Transverse colon (tissue), 4 donors: ENCODE data around the gene PPM1B. TPM values are rescaled to one million over a fixed set of nuclear protein-coding genes. Genes with fewer than 3 reads are reported as not detected.

Experiments used
- DNase-seq: peaks from one replicate; pipeline ENCODE4 v3.0.0-alpha.2; 2019
- H3K27ac ChIP-seq, 4 donors: fragments of 200-600 bp; sonication (generic); 2 replicates each; pipeline ENCODE4 v1.5.1; 2016 to 2018; ENCODE audit warnings: inconsistent platforms in 4 of 4
- H3K27me3 ChIP-seq: fragments of 200-600 bp; sonication (generic); 2 replicates; pipeline ENCODE4 v1.5.1; 2017; ENCODE audit warnings: inconsistent platforms
- H3K36me3 ChIP-seq, 4 donors: fragments of 200-600 bp; sonication (generic); 2 replicates each; pipeline ENCODE4 v1.5.1; 2017 to 2019; ENCODE audit warnings: inconsistent platforms in 4 of 4
- H3K4me1 ChIP-seq, 4 donors: fragments of 200-600 bp; sonication (generic); 2 replicates each; pipeline ENCODE4 v1.5.1; 2017 to 2020; ENCODE audit warnings: inconsistent platforms in 4 of 4
- H3K4me3 ChIP-seq, 4 donors: fragments of 200-600 bp; sonication (generic); 1 replicate in 1 of 4; 2 replicates in 3 of 4; pipeline versions ENCODE4 v1.5.1 to v1.6.1; 2017 to 2019; ENCODE audit warnings: inconsistent platforms in 4 of 4
- H3K9me3 ChIP-seq, 2 donors: fragments of 200-600 bp; sonication (generic); 2 replicates each; pipeline ENCODE4 v1.5.1; 2017 to 2019; ENCODE audit warnings: inconsistent platforms in 2 of 2
- CTCF ChIP-seq, 5 experiments: fragments of 200-600 bp in 3 of 5; fragments of 450-650 bp in 2 of 5; sonication (generic) in 3 of 5; IDR thresholded peaks; 1 replicate in 2 of 5; 2 replicates in 3 of 5; pipeline ENCODE4 v1.5.1; 2016 to 2017; ENCODE audit warnings: antibody characterized with exemption in 5 of 5, inconsistent platforms in 3 of 5, mild to moderate bottlenecking in 2 of 5, moderate library complexity in 1 of 5
- EP300 ChIP-seq: sonication (generic); formaldehyde crosslinking; IDR thresholded peaks from one replicate; pipeline ENCODE4 v1.6.1; 2017; ENCODE audit warnings: antibody characterized with exemption, low read depth
- POLR2A ChIP-seq: fragments of 450-650 bp; IDR thresholded peaks from one replicate; pipeline ENCODE4 v1.6.1; 2016; ENCODE audit warnings: antibody characterized with exemption, mild to moderate bottlenecking, moderate library complexity
- POLR2AphosphoS5 ChIP-seq, 3 donors: sonication (generic); formaldehyde crosslinking; IDR thresholded peaks; one replicate each; pipeline ENCODE4 v1.6.1; 2016; ENCODE audit warnings: antibody characterized with exemption in 3 of 3
- WGBS, 2 donors: methylation state at CpG; one replicate each; pipeline ENCODE4 v1.1.5; 2018; ENCODE audit warnings: low coverage in 1 of 2; 5-methylcytosine and 5-hydroxymethylcytosine counted together
- in situ Hi-C, 4 donors: fragments of 200-750 bp; cut with MboI; loops; one replicate each; pipeline versions ENCODE4 v1.15.0 to v1.15.1; 2017; ENCODE audit warnings: low sequenced_read_pairs in 3 of 4, low pct_ligation_motif_present in 1 of 4, low pct_unique_long_range_greater_than_20kb in 1 of 4
- intact Hi-C: fragments of 100-400 bp; cut with DNase I; formaldehyde crosslinking; loops from one replicate; pipeline ENCODE4 v1.15.1; 2023; ENCODE audit warnings: low total_unique reads
- total RNA-seq, 4 donors: library from RNA; depleted of rRNA; stranded (reverse); fragments of >200 nt; gene quantifications; one replicate each; pipeline ENCODE4 v1.1.0, GENCODE V29; 2016

The PPM1B gene
- 100 to 1,000 TPM in 1 of 4 donors, 10 to 100 TPM in 3; 23.7 to 108 (median 67.0) TPM for total RNA-seq

GRCh38 chr2:44168681-44169154 lies at the start of gene PPM1B:
Gene PPM1B, plus strand, starts transcription at chr2:44168875. Its CDS starts 32,325 bp downstream, at chr2:44201200.
- WGBS, 2 donors, result 1% methylated on average over 46 of the region's 49 CpGs; no CpG with 5 or more reads in 1 of the 2 donors
- TF ChIP-seq EP300, result no peak
- TF ChIP-seq POLR2A, result peak; percentile 99
- no peak for TF ChIP-seq CTCF (IDR thresholded peaks at IDR 0.05)
- peak; percentile 98 to 99 (median 99) for TF ChIP-seq POLR2AphosphoS5 (IDR thresholded peaks at IDR 0.05)
- Histone ChIP-seq H3K4me3 (peak within 1 kb of the TSS; percentile 74 to 99 (median 90)), H3K9me3 (peaks cover 0 to 3% of the 10 kb centered on the region in 2 donors), H3K27ac (peak within 1 kb of the TSS; percentile 96 to 100 (median 98)), H3K27me3 (no peaks in the 10 kb centered on the region), H3K36me3 (no peaks in the 10 kb centered on the region), H3K4me1 (peaks cover 0 to 40% (median 28%) of the 10 kb centered on the region in 4 donors)
- DNase-seq, result peak; percentile 99
- in situ Hi-C loops (no loop called here), intact Hi-C loops (loop anchor here (10.0 kb wide), 1 partner anchor 1314 kb away; no protein-coding TSS in a partner anchor)

- DNase-seq, result no peak
- H3K36me3 ChIP-seq, result no peaks in the 10 kb centered on the region
- no peaks in the 10 kb centered on the region for H3K9me3 ChIP-seq
- H3K4me3 ChIP-seq, result no peak overlapping the region
- in situ Hi-C loops (no loop called here), intact Hi-C loops (no loop called here)
- TF ChIP-seq CTCF (IDR thresholded peaks at IDR 0.05) (no peak), EP300 (no peak), POLR2A (no peak), POLR2AphosphoS5 (IDR thresholded peaks at IDR 0.05) (no peak)
- no peaks in the 10 kb centered on the region for H3K4me1 ChIP-seq
- no peak overlapping the region for H3K27ac ChIP-seq
- H3K27me3 ChIP-seq, result no peaks in the 10 kb centered on the region
Observed at GRCh38 chr2:44119878-44120277, 48.8 kb upstream of the PPM1B start.

GRCh38 chr2:44120428-44120827 lies 48.2 kb upstream of the PPM1B start:
- Histone ChIP-seq H3K27ac (no peak overlapping the region), H3K4me1 (no peaks in the 10 kb centered on the region), H3K4me3 (no peak overlapping the region), H3K9me3 (no peaks in the 10 kb centered on the region), H3K36me3 (no peaks in the 10 kb centered on the region), H3K27me3 (no peaks in the 10 kb centered on the region)
- TF ChIP-seq POLR2AphosphoS5 (IDR thresholded peaks at IDR 0.05) (no peak), POLR2A (no peak), CTCF (IDR thresholded peaks at IDR 0.05) (no peak), EP300 (no peak)
- 61 to 86% methylated on average over 2 of the region's 2 CpGs for WGBS, 2 donors
- DNase-seq, result no peak
- in situ Hi-C loops, result no loop called here
- intact Hi-C loops, result no loop called here

- Histone ChIP-seq H3K9me3 (no peaks in the 10 kb centered on the region), H3K4me3 (no peak overlapping the region), H3K36me3 (no peaks in the 10 kb centered on the region), H3K27me3 (no peaks in the 10 kb centered on the region), H3K4me1 (no peaks in the 10 kb centered on the region), H3K27ac (no peak overlapping the region)
- WGBS, 2 donors, result 90 to 91% methylated on average over 2 to 3 of the region's 3 CpGs
- DNase-seq, result no peak
- intact Hi-C loops (no loop called here), in situ Hi-C loops (no loop called here)
- TF ChIP-seq POLR2AphosphoS5 (IDR thresholded peaks at IDR 0.05) (no peak), CTCF (IDR thresholded peaks at IDR 0.05) (no peak), POLR2A (no peak), EP300 (no peak)
Observed at GRCh38 chr2:44121899-44122298, 46.8 kb upstream of the PPM1B start.
